Activated B cell treated with CpG ODN at 0.5 μM for 24 hours (primary cell): Measurements from ENCODE around the gene AIF1. TPM values are rescaled to one million over a fixed set of nuclear protein-coding genes. Genes with fewer than 3 reads are reported as not detected.

Experiments
- ATAC-seq: fragments of 200-7000 bp; cut with Tn5 transposase; one replicate; pipeline ENCODE4 v1.10.0; 2021; ENCODE audit warnings: low read depth, mild to moderate bottlenecking, moderate library complexity
- CTCF ChIA-PET: fragments of 350-600 bp; sonication (Branson Sonifier 250); formaldehyde crosslinking; loops from one replicate; lab custom pipeline; 2021; ENCODE audit warnings: antibody characterized with exemption; lab: Charles Lee
- POLR2A ChIA-PET: fragments of 350-600 bp; sonication (Branson Sonifier 250); formaldehyde crosslinking; loops from one replicate; lab custom pipeline; 2021; ENCODE audit warnings: antibody characterized with exemption; lab: Charles Lee
- DNase-seq: peaks from one replicate; pipeline ENCODE4 v3.0.0; 2022
- H3K27ac Mint-ChIP-seq: one replicate; pipeline ENCODE4 v1.8.0; 2020; ENCODE audit warnings: mixed read lengths
- H3K27me3 Mint-ChIP-seq: one replicate; pipeline ENCODE4 v1.8.0; 2021; ENCODE audit warnings: mixed read lengths
- H3K36me3 Mint-ChIP-seq: one replicate; pipeline ENCODE4 v1.8.0; 2021; ENCODE audit warnings: low read depth, mixed read lengths
- H3K4me1 Mint-ChIP-seq: one replicate; pipeline ENCODE4 v1.8.0; 2021; ENCODE audit warnings: mixed read lengths
- H3K4me3 Mint-ChIP-seq: one replicate; pipeline ENCODE4 v1.8.0; 2020; ENCODE audit warnings: mild to moderate bottlenecking, mixed read lengths
- H3K9me3 Mint-ChIP-seq: one replicate; pipeline ENCODE4 v1.8.0; 2020; ENCODE audit warnings: mixed read lengths
- CTCF ChIP-seq: fragments of 200-600 bp; IDR thresholded peaks from one replicate; pipeline ENCODE4 v1.8.0; 2022; ENCODE audit warnings: antibody characterized with exemption, mild to moderate bottlenecking
- intact Hi-C: fragments of 100-400 bp; cut with micrococcal nuclease; formaldehyde crosslinking; loops from one replicate; pipeline ENCODE4 v1.15.1; 2024
- total RNA-seq: library from RNA; stranded (reverse); gene quantifications from 2 replicates; pipeline ENCODE4 v1.2.3, GENCODE V29; 2022

AIF1 gene
- total RNA-seq, 1 donor from 2014 or later = 2.0 TPM

- POLR2A ChIA-PET = interaction anchor here (0.5 to 1.5 kb wide), 6 partner anchors 31 to 1879 kb away, joined by 3 to 5 read pairs (median 3); no protein-coding TSS in a partner anchor
These were observed 42.5 kb downstream of the AIF1 start for GRCh38 chr6:31657406-31658157.

DNA sequence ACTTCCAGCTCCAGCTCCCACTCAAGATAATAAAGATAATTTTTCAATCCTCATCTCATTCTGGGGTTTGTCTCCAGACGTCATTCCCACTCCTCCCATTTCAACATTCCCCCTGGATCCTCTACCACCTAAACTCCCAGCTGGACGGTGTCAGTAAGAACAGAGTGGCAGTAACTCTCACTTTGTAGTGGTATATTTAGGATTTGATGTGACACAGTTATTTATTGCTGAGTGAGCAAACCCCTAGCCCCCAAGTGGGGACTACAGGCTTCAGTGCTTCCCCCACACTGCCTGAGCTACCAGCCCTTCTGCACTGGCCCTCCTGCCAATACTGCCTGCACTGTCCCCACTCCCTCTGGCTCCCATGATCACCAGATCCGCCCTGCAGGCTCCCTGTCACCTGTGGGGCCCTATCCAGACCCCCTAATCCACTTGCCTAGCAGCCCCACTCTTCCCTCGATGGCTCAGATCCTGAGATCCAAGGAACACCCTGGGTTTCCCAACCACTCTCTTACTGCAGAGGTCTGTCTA, 43.2 kb downstream of the AIF1 start:
- no peak for ATAC-seq

More at GRCh38 chr6:31657406-31658157, 42.5 kb downstream of the AIF1 start:
- Mint-ChIP-seq H3K36me3 (peaks cover 48% of the 10 kb centered on the region), H3K27me3 (no peaks in the 10 kb centered on the region), H3K27ac (peak overlapping the region; percentile 36), H3K4me1 (peaks cover 69% of the 10 kb centered on the region), H3K9me3 (no peaks in the 10 kb centered on the region), H3K4me3 (peak overlapping the region; percentile 6)
- CTCF ChIA-PET = interaction anchor here (1.3 kb wide), 1 partner anchor 106 kb away, joined by 3 read pairs; no protein-coding TSS in a partner anchor
- TF ChIP-seq CTCF = no peak
- intact Hi-C loops = no loop called here
- DNase-seq (no peak), ATAC-seq (no peak)

DNA sequence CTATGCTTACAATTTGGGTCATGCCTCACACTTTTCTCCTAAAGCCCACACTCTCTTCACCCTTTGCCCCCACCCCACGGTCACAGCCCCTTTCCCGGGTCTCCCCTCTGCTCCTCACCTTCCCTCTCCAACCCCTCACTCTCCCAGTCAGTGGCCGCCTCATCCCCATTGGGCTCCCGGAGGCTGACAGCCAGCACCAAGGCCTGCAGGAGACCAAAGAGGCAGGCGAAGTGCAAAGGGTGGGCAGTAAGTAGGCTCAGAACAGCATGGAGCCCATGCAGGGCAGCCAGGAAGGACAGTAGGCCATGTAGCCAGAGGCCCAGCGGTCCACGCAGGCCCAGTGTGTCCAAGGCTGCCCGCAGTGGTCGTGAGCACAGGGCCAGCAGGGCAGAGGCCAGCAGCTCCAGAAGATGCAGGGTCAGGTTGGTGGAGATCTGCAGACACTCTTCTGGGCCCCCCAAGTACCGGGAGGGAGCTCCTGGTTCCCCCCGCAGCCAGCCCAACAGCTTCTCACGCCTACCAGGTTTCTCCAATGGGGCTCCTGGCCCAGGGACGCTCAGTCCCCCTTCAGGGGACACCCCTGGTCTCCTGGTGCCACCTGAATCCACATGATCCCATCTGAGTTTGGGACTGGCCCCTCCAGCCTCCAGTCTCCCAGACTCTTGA, 44.1 kb downstream of the AIF1 start:
- DNase-seq = no peak
- ChIA-PET CTCF (interaction anchor here (0.6 kb wide), 1 partner anchor 170 kb away, joined by 3 read pairs; no protein-coding TSS in a partner anchor), POLR2A (interaction anchor here (0.7 to 2.1 kb wide), 4 partner anchors 38 to 535 kb away, joined by 3 to 6 read pairs (median 5); no protein-coding TSS in a partner anchor)
- intact Hi-C loops = no loop called here
- H3K36me3 Mint-ChIP-seq = peaks cover 57% of the 10 kb centered on the region
- no peak for TF ChIP-seq CTCF
- ATAC-seq = no peak
- no peaks in the 10 kb centered on the region for H3K9me3 Mint-ChIP-seq
- no peaks in the 10 kb centered on the region for H3K27me3 Mint-ChIP-seq
- H3K4me3 Mint-ChIP-seq = peak overlapping the region; percentile 88
- H3K27ac Mint-ChIP-seq = peak overlapping the region; percentile 85
- H3K4me1 Mint-ChIP-seq = peaks cover 72% of the 10 kb centered on the region

More for the DNA sequence above, 43.2 kb downstream of the AIF1 start:
- peaks cover 67% of the 10 kb centered on the region for H3K4me1 Mint-ChIP-seq
- peak overlapping the region; percentile 36 for H3K27ac Mint-ChIP-seq
- H3K4me3 Mint-ChIP-seq = peak overlapping the region; percentile 28
- H3K9me3 Mint-ChIP-seq = no peaks in the 10 kb centered on the region
- TF ChIP-seq CTCF = no peak
- peaks cover 48% of the 10 kb centered on the region for H3K36me3 Mint-ChIP-seq
- CTCF ChIA-PET = interaction anchor here (1.3 kb wide), 1 partner anchor 107 kb away, joined by 3 read pairs; no protein-coding TSS in a partner anchor
- intact Hi-C loops = no loop called here
- no peaks in the 10 kb centered on the region for H3K27me3 Mint-ChIP-seq
- POLR2A ChIA-PET = interaction anchor here (0.5 to 1.2 kb wide), 6 partner anchors 32 to 1879 kb away, joined by 3 to 5 read pairs (median 4); no protein-coding TSS in a partner anchor
- no peak for DNase-seq

GRCh38 chr6:31659649-31660380, 44.8 kb downstream of the AIF1 start:
- DNase-seq = no peak
- Mint-ChIP-seq H3K9me3 (no peaks in the 10 kb centered on the region), H3K36me3 (peaks cover 64% of the 10 kb centered on the region), H3K4me1 (peaks cover 79% of the 10 kb centered on the region), H3K27me3 (no peaks in the 10 kb centered on the region), H3K4me3 (peak overlapping the region; percentile 88), H3K27ac (peak overlapping the region; percentile 85)
- ChIA-PET CTCF (interaction anchor here (0.7 kb wide), 1 partner anchor 170 kb away, joined by 3 read pairs; no protein-coding TSS in a partner anchor), POLR2A (interaction anchor here (0.6 to 6.2 kb wide), 15 partner anchors 7 to 1284 kb away, joined by 3 to 188 read pairs (median 5); partner anchors contain the start of genes ABHD16A, APOM, BAG6 and DXO)
- peak; percentile 27 for ATAC-seq
- intact Hi-C loops = loop anchor here (1.0 to 10.0 kb wide), 3 partner anchors 8 to 515 kb away; partner anchors contain the start of genes AGPAT1, BAG6 and RNF5
- no peak for TF ChIP-seq CTCF
